Stomach (tissue), 9 donors: ENCODE measurements around the gene GPR153. TPM values are rescaled to one million over a fixed set of nuclear protein-coding genes. Genes with fewer than 3 reads are reported as not detected.
"Not testable (repeated sequence)": the region's sequence is repeated elsewhere in the genome, so short reads cannot be mapped to it uniquely, and the experiment has no call there.

Experiments
- DNase-seq, 2 donors: peaks; one replicate each; pipeline versions ENCODE4 v3.0.0 to v3.0.0-alpha.2; 2013 to 2019
- H3K27ac ChIP-seq, 5 donors: fragments of 200-600 bp in 4 of 5; sonication (generic) in 4 of 5; one replicate each; pipeline ENCODE4 v1.5.1; 2013 to 2019; ENCODE audit warnings: mild to moderate bottlenecking in 1 of 5, moderate library complexity in 1 of 5
- H3K27me3 ChIP-seq, 3 donors: fragments of 200-600 bp; sonication (generic); one replicate each; pipeline ENCODE4 v1.5.1; 2017 to 2019; ENCODE audit warnings: mixed run types in 1 of 3
- H3K36me3 ChIP-seq, 4 donors: fragments of 200-600 bp; sonication (generic); 1 replicate in 3 of 4; 2 replicates in 1 of 4; pipeline ENCODE4 v1.5.1; 2016 to 2019
- H3K4me1 ChIP-seq, 4 donors: fragments of 200-600 bp; sonication (generic); one replicate each; pipeline ENCODE4 v1.5.1; 2016 to 2019
- H3K4me3 ChIP-seq, 4 donors: fragments of 200-600 bp; sonication (generic) in 3 of 4; one replicate each; pipeline ENCODE4 v1.5.1; 2016 to 2019; ENCODE audit warnings: mild to moderate bottlenecking in 1 of 4
- H3K9me3 ChIP-seq, 4 donors: fragments of 200-600 bp; sonication (generic); one replicate each; pipeline ENCODE4 v1.5.1; 2016 to 2019
- CTCF ChIP-seq, 7 experiments: fragments of 450-650 bp in 4 of 7; fragments of 200-600 bp in 3 of 7; sonication (generic) in 3 of 7; IDR thresholded peaks; one replicate each; pipeline ENCODE4 v1.5.1; 2016 to 2019; ENCODE audit warnings: antibody characterized with exemption in 7 of 7, control low read depth in 2 of 7, mild to moderate bottlenecking in 1 of 7
- EP300 ChIP-seq: sonication (generic); formaldehyde crosslinking; IDR thresholded peaks from one replicate; pipeline ENCODE4 v1.6.1; 2017; ENCODE audit warnings: antibody characterized with exemption
- POLR2A ChIP-seq, 4 donors: fragments of 450-650 bp; IDR thresholded peaks; one replicate each; pipeline ENCODE4 v1.6.1; 2016; ENCODE audit warnings: antibody characterized with exemption in 4 of 4, control low read depth in 2 of 4, mild to moderate bottlenecking in 1 of 4, moderate library complexity in 1 of 4
- POLR2AphosphoS5 ChIP-seq, 3 donors: sonication (generic); formaldehyde crosslinking; IDR thresholded peaks; one replicate each; pipeline ENCODE4 v1.6.1; 2016; ENCODE audit warnings: antibody characterized with exemption in 3 of 3
- WGBS, 5 donors: extraction: QIAGEN DNeasy Blood & Tissue Kit in 3 of 5; methylation state at CpG; one replicate each; pipeline versions ENCODE4 v1.1.5 to v1.1.7; 2013 to 2018; 5-methylcytosine and 5-hydroxymethylcytosine counted together
- intact Hi-C: fragments of 100-400 bp; cut with DNase I; formaldehyde crosslinking; loops from one replicate; pipeline ENCODE4 v1.15.1; 2023; ENCODE audit warnings: low total_unique reads
- polyA plus RNA-seq, 3 donors: library from polyadenylated mRNA; stranded (reverse); fragments of 200-250 nt; gene quantifications; one replicate each; pipeline ENCODE4 v1.2.3, GENCODE V29; 2013
- total RNA-seq, 5 donors: library from RNA; depleted of rRNA; stranded (reverse); fragments of >200 nt; gene quantifications; one replicate each; pipeline versions ENCODE4 v1.1.0 to v1.2.3, GENCODE V29; 2014 to 2016
- donor health status: healthy with polysubstance abuse.
- donor health status: Bipolar disorder and iron deficiency.
- donor health status: healthy.

The GPR153 gene
- total and polyA plus RNA-seq, 8 donors: 1.8 to 63.1 (median 2.8) TPM

DNA sequence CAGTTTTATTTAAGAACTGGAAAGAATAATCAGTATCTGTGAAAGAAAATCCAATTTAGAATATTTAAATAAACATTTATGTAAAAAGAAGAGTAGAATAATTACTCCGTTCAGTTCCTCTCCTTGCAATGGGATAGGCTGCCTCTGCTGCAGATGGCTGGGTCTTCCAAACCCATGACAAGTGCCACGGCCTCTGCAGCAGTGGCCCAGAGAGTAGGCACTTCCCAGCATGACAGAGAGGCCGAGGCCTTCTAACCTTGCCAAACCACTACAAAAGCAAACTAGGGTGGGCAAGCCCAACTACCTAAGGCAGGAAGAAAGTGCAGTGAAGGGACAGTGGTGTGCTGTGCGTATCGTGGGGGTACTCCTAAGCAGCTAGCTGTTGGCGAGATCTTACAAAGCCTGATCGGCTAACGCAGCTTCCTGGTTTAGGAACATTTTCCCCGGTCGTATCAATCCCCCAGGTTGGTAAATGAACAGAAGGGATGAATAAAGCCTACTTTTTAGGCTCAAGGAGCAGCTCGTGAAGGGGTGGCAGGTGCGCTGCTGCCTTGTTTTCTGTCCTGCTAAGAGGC, 39.6 kb downstream of the GPR153 start:
- WGBS, 5 donors: 78 to 94% (median 94%) methylated on average over 12 of the region's 12 CpGs

DNA sequence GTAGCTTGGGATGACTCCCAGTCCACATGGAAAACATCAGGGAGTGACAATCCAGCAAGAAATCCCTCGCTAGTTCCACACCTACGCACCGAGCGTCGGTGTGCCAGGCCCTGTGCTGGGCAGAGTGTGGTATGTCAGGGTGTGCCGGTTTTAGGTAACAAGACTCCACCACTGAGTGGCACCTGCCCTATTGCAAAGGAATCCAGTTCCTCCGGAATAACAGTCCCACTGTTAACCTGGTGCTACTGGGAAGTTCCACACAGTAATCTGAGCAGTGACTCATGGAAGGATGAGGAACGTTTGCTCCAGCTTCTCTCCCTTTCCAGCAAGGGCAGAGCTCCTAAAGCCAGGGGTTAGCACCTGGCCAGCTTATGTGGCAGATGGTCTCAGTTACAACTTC, 40.7 kb downstream of the GPR153 start:
- Histone ChIP-seq H3K36me3 (peaks cover 22 to 61% (median 42%) of the 10 kb centered on the region in 4 donors), H3K27me3 (no peaks in the 10 kb centered on the region), H3K4me1 (peaks cover 0 to 14% (median 0%) of the 10 kb centered on the region in 4 donors), H3K4me3 (no peak overlapping the region), H3K9me3 (no peaks in the 10 kb centered on the region), H3K27ac (no peak overlapping the region)
- TF ChIP-seq EP300 (no peak), POLR2AphosphoS5 (IDR thresholded peaks at IDR 0.05) (no peak), CTCF (IDR thresholded peaks at IDR 0.05) (no peak), POLR2A (IDR thresholded peaks at IDR 0.05) (no peak)
- 56 to 77% (median 65%) methylated on average over 7 to 8 of the region's 8 CpGs for WGBS, 5 donors
- intact Hi-C loops: no loop called here
- DNase-seq: no peak

More for the DNA sequence above, 39.6 kb downstream of the GPR153 start:
- Histone ChIP-seq H3K27me3 (no peaks in the 10 kb centered on the region), H3K9me3 (no peaks in the 10 kb centered on the region), H3K4me3 (no peak overlapping the region), H3K36me3 (peaks cover 27 to 61% (median 49%) of the 10 kb centered on the region in 4 donors), H3K27ac (no peak overlapping the region), H3K4me1 (peaks cover 0 to 14% (median 0%) of the 10 kb centered on the region in 4 donors)
- no peak for TF ChIP-seq POLR2AphosphoS5 (IDR thresholded peaks at IDR 0.05)
- no peak for TF ChIP-seq EP300
- no peak for TF ChIP-seq POLR2A (IDR thresholded peaks at IDR 0.05)
- TF ChIP-seq CTCF (IDR thresholded peaks at IDR 0.05): no peak
- no peak for DNase-seq
- intact Hi-C loops: no loop called here

DNA sequence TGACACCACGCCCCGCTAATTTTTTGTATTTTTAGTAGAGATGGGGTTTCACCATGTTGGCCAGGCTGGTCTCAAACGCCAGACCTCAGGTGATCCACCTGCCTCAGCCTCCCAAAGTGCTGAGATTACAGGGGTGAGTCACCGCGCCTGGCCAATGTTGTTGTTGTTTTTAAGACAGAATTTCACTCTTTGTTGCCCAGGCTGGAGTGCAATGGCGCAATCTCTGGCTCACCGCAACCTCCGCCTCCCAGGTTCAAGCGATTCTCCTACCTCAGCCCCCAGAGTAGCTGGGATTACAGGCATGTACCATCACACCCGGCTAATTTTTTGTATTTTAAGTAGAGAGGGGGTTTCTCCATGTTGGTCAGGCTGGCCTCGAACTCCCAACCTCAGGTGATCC, 41.3 kb downstream of the GPR153 start:
- H3K4me3 ChIP-seq, H3K27me3 ChIP-seq, H3K9me3 ChIP-seq, DNase-seq, intact Hi-C loops, H3K27ac ChIP-seq: not testable (repeated sequence)
- peaks cover 16 to 55% (median 36%) of the 10 kb centered on the region in 4 donors for H3K36me3 ChIP-seq
- WGBS, 5 donors: 76 to 90% (median 87%) methylated on average over 11 of the region's 11 CpGs
- peaks cover 0 to 14% (median 0%) of the 10 kb centered on the region in 4 donors for H3K4me1 ChIP-seq

DNA sequence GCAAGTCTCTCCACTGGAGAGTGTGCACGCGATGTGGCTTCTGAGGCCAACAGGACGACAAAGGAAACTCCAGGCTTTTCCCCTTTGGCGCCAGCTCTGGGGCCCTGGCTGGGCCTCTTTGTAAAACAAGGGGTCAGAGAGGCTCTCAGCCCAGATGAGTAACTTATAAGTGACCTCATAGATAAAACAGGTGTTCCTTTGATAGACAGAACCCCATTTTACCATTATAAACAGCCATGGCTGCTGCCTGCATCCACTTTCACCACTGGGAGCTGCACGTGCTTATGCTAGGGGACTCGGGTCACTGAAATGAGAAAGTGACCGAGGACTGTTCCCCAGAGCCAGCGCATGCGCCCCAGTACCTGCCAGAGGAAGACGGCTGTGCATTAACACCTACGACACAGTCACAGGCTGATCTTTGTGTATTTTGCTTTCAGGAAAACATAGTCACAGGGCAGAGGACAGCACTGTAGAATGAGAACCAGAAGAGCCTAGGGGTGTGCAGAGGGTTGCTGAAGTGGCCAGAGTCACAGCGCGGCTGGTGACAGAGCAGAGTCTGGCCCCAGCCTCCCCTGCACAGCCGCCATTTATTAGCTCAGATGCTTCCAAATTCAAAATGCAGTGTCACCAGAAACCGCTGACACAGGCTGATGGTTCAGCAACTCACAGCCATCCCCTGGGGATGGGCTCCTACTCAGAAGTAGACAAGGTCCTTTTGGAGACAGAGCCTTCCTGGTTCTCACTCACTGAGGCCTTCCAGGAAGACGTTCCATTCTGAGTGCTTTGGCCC, 42.3 kb downstream of the GPR153 start:
- no peak for DNase-seq
- Histone ChIP-seq H3K9me3 (no peaks in the 10 kb centered on the region), H3K4me3 (no peak overlapping the region), H3K36me3 (peaks cover 5 to 44% (median 25%) of the 10 kb centered on the region in 4 donors), H3K4me1 (peaks cover 0 to 14% (median 0%) of the 10 kb centered on the region in 4 donors), H3K27me3 (no peaks in the 10 kb centered on the region), H3K27ac (no peak overlapping the region)
- TF ChIP-seq CTCF (IDR thresholded peaks at IDR 0.05) (no peak), EP300 (no peak), POLR2AphosphoS5 (IDR thresholded peaks at IDR 0.05) (no peak), POLR2A (IDR thresholded peaks at IDR 0.05) (no peak)
- WGBS, 5 donors: 74 to 86% (median 82%) methylated on average over 16 of the region's 16 CpGs
- intact Hi-C loops: no loop called here
